GM21381 (cell line): ENCODE measurements around the gene ACTR3.

Source experiments
- ATAC-seq: cut with Tn5 transposase; IDR thresholded peaks from one replicate; pipeline ENCODE4 v1.9.1; 2021; ENCODE audit warnings: mild to moderate bottlenecking, moderate library complexity; ENCODE audit not compliant: unreplicated experiment

The ACTR3 gene

DNA sequence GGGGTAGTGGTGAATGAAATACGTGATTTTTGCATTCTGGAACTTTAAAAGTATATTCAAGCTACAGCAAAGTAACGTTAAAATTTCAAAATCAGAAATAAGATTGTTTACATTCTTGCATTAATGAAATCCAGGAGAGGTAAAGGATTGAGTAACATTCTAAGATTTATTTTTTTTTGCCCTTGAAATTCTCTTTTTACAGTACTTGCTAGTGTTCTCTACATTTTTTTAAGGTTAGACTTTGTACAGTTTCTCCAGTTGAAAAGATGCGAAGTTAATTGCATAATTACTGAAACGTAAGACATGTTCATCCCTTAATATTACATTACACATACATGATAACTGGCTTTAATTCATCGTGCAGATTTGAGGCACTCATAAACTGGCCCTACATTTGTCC is 74.5 kb downstream of the ACTR3 start:
- no peak for ATAC-seq

DNA sequence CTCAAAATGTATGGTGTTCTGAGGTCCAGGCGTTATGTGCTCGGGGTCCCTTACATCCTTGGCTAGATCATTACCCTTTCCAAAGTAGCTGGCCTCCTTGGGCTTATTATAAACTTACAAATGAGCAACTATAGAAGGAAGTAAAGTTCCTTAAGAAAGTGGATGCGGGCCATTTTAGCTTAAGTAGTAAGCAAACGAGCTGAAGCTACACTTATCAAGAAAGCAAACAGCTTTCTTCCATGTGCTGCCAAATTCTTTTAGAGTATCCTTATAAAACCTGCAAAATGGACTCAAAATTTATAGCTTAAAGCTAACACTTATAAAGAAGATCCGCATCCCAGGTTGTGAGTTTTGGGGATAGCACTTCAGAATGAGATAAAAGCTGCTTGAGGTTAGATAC is 75.3 kb downstream of the ACTR3 start:
- no peak for ATAC-seq

DNA sequence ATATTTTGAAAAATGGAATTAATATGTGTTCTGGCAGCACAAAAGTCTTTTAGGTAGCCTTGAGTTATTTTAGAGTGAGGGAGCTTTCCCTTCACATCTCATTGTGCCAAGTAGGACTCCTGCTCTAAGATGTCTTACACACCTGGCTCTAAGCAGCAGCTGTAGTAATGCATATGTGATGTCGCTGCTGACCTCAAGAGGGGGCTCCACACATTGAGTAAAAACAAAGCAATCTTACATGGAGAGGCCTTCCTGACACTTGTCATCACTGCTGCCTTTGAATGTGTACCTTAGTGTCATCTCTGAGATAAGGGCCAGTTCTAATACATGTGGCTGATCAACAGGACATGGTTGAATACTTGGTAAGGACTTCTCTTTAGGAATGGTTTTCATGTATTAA is 75.8 kb downstream of the ACTR3 start:
- peak; percentile 76 for ATAC-seq

DNA sequence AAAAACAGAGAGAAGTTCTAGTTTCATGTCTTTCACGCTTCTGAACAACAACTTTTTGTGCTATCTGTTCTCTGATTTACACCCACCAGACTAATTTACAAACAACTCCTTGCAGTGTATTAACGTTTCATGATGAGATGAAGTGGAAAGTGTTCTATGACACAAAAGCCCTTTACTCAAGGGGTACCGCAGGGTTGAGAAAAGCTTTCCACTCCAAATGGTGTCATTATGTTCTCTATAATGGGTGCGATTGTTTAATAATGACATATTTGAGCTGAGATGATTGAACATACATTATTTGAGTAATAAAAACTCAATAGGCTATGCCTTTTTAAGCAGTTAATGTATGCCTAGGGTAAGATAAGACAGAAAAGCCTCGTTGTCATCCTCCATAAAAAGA is 76.3 kb downstream of the ACTR3 start:
- no peak for ATAC-seq

DNA sequence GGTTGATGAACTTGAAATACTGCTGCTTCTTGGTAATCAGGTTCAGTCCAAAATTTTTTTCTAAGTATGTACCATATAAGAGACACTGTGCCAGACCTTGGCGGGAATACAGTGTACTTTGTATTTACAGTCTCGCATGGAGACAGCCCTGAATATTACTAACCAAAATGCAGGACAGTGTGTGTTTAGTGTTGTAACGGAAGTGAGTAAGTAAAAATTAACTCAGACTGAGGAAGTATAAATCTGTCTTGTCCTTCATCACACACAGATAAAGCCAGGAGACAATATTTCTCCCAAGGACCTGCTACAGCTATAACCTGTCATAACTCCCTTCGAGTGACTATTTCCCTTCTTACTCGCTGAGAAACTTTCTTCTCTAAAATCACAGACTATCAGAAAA is 76.9 kb downstream of the ACTR3 start:
- no peak for ATAC-seq

DNA sequence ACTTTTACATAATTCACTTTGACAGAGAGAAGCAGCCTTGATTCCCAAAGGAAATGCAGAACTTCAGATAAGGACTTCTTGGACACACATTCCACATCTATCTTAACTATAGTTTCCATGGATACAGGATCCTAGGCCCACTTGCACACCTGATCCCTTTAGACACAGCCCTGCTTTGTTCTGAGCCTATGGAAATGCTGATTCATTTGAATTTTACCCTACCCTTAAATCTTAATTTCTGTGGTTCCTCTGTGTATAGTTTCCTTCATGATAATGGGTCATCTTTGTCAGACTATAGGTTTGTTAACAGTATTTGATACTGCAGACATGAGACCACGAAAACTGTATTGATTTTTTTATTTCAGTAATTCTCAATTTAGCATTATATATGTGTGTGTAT is 77.4 kb downstream of the ACTR3 start:
- ATAC-seq, result no peak

DNA sequence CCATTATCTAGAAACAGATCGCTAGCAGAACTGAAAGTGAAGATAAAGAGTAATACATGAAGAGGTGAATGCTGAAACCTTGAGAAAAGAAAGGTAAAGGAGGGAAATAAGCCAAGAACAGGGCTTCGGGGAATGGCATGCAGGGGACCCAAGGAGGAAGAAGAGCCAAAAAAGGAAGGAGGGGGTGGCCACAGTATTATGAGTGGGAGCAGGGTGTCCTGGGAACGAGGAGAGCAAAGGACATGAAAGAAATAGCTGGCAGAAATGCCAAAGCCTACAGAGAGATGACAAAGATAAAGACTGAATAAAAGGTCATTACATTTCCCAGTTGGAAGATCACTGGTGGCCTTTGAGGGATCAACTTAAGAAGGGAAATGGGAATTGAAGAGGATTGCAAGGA is 82.9 kb downstream of the ACTR3 start:
- ATAC-seq, result no peak

DNA sequence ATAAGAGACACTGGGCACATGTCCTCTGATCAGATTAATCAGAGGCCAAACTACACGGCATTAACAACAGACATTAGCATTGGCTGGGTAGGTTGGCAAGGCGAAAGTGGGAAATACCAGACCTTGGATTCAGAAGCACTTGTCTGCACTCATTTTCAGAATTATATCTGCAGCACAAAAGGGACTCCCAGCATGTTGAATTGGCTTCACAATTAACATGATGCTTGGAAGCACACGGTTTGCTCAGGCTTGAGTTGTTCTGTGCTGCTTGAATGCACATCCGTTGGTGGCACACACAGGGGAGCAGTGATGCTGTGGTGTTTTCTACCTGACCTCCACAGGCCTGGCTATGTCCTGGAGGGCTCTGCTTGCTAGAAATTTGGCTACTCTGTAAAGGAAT is 83.9 kb downstream of the ACTR3 start:
- ATAC-seq, result no peak

DNA sequence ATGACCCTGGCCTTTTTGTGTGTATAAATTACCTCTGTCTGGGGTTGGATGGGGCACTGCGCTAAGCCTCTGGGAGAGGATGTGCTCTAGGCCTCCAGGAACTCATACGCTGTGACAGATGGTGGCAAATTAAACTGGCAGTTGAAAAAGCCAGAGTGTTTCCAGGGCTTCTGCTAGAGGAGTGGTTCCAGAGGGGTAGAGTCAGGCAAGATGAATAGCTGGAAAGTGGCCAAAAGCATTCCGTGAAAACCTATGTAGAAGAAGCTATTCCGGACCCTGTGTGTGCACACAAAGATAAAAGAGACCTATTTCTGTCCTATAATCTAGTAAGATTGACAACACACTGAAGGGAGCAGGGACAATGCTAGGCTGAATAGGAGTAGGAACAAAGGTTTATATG is 84.8 kb downstream of the ACTR3 start:
- ATAC-seq, result no peak

DNA sequence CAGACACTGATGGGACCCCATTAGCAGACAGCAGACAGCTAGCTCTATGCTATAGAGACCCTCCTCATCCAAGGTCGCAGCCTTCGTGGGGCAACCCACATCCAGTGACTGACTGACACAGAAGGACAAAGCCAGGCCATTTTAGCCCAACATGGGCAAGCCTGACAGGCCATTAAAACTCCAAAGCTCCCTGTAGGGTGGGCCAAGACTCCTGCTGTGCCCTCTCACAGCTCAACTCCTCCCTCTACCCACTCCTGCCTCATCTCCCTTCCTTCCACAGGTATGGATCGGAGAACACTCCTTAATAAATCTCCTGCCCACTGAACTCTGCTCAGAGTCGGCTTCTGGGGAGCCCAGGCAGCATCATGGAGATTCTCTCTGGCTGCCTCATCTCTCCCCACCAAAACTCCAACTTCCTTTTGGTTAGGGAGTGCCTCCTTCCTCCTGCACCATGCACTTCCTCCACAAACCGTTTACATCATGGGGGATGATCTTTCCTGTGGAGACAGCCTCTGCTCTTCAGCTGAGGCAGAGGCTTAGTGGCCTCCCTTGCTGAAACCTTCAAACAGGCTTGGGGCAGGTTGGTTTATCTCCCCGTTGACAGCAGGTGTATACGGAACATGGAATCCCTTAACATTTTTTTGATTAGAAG is 86.5 kb downstream of the ACTR3 start:
- ATAC-seq, result no peak

DNA sequence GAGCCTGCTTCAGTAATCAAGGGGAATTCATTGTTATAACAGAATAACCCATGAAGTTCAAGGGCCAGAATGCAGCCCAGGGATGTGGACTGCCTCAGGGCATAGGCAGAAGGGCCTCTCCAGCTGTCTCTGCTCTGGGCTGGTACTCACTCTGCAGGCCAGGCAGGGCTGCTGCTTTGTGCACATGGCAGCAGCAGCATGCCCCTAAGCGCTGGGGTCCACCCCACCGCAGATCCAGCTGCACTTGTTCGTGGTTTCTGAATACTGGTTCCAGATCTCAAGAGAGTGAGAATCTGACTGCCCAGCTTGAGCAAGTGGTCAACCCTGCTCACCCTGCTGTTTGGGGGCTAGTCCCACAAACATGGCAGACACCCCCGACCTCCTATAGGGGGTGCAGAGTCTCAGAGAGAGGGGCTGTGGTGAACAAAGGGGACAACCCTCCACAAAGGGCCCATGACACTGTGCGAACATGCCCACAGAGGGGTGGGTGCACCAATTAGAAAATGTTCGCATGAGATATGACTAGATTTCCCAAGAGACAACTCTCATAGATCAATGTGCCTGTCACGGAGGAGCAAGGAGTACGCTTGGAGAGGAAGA is 87.3 kb downstream of the ACTR3 start:
- no peak for ATAC-seq

DNA sequence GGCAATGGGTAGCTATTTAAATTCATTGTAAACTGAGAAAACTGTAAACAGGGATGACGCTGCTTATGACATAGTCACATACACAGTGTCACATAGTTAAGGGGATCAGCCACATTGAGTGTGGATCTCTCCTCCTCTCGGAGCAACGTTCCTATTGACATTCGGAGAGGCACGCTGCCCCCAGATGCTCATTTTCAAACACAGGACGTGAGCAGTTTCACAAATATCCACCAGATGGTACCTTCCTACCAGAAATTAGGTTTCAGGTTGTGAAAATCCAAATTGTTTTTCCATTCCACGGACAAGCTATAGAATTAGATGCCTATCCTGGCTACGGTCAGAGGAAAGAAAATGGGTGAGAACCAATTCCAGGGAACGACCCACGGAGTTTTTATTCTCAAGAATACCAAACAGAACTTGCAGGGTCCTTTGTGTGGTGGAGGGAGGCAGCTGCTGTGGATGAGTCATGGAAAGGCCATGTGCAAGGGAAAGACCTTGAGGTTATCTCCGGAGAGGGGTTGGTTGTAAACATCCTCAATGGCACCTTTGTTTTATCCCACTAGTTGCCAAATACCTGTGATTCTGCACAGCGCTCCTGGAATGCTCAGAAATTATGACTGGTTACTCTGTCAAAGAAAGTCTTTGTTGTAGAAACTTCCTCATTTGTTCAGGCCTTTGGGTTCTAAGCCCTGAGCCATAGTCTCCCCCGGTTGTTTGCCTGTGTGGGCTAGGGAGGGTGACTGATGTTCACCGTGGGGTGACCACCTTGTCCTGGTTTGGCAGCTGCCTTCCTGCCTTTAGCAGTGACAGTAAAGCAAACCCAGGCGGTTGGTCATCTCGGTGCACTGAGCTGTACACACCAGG is 88.0 kb downstream of the ACTR3 start:
- no peak for ATAC-seq

DNA sequence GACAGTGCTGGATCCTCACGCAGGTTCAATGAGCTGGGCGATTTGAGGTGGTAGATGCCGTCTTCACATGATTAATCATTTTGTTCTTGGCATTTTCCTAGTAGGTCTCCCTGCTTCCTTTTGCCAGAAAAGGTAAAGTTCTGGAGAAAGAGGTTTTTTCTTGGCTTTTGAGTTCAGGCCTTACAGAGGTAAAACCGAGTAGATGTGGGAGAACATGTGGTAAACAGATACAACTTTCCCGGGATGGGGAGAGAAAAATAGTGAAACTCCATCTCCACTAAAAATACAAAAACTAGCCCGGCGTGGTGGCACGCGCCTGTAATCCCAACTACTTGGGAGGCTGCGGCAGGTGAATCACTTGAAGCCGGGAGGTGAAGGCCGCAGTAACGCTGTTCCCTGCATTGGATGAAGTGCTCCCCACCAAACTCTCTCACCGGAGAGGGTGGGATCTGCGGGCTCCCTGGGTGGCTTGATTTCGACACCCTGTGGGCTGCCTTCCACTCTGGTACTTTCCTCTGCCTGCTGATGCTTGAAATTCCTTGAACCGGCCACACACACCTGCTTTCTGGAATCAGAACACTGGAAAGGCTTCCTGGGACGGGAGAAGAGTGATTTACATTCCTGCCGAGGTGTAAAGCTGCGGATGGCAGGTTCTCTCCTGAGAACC is 88.8 kb downstream of the ACTR3 start:
- no peak for ATAC-seq

DNA sequence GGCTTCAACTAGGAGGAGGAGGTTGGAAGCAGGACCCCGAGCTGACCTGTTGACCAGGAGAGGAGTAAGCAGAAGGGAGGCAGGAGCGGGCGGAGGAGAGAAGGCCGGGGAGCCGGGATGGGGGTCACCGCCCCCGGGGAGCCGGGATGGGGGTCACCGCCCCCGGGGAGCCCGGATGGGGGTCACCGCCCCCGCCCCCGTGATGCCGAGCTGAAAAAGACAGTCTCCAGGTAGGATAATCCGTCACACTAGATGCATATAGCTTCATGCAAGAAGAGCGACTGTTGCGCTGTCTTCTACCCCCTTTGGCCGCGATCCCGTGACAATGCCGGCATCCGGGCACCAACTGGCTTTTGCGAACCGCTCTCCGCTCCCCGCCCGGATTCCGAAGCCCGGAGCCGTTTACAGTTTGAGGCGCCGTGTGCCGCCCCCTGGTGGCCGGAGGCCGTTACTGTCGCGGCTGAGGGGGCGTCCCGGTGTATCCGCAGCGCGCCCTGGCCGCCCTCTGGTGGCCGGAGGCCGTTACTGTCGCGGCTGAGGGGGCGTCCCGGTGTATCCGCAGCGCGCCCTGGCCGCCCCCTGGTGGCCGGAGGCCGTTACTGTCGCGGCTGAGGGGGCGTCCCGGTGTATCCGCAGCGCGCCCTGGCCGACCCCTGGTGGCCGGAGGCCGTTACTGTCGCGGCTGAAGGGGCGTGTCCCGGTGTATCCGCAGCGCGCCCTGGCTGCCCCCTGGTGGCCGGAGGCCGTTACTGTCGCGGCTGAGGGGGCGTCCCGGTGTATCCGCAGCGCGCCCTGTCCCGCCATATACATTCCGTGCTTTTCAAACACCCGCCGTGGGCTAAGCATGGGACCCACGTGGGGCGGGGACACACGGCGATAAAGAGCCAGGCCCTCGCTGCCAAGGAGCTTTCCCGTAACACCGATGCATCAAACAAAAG is 89.6 kb downstream of the ACTR3 start:
- no peak for ATAC-seq

DNA sequence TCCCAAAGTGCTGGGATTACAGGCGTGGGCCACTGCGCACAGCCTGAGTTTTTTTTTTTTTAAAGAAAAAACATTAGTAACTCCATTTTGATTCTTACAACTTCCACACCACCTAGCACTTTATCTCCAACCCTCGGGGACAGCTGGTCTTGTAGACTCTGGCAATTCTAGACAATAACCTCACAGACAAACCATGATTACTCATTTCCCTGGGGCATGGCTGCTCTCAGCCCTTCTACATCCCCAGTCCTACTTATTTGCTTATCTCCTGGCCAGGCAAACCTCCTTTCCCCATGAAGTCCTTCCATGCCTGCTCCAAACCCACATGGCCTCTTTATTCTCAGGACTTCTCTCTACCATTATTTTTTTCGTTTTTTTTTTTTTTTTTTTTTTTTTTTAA is 91.1 kb downstream of the ACTR3 start:
- no peak for ATAC-seq

DNA sequence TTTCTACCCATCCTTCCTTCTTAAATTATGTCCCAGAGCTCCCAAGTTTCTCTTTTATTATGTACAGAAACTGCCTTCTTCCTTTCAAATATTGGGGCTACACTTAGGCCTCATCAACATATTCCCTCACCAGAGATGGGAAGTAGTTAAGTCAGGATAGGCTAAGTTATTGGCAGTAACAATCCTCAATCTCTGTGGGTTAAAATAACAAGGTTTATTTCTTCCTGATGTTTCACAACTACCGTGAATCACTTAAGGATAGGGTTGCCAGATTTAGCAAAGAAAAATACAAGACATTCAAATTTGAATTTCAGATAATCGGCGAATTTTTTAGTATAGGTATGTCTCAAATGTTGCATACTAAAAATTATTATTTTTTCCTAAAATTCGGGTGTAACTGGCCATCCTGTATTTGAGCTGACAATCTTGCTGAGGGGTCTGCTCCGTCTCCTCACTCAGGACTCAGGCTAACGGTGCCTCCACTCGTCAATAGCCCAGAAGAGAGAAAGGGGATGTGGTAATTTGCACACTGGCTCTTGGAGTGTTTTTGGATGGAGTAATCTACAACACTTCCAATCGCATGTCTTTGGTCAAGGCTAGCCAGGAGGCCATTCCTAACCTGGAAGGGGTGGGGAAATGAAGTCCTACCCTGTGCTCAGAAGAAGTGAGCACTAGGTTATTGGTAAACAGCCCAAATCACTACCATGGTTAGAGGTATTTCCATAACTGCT is 91.7 kb downstream of the ACTR3 start:
- ATAC-seq, result no peak

DNA sequence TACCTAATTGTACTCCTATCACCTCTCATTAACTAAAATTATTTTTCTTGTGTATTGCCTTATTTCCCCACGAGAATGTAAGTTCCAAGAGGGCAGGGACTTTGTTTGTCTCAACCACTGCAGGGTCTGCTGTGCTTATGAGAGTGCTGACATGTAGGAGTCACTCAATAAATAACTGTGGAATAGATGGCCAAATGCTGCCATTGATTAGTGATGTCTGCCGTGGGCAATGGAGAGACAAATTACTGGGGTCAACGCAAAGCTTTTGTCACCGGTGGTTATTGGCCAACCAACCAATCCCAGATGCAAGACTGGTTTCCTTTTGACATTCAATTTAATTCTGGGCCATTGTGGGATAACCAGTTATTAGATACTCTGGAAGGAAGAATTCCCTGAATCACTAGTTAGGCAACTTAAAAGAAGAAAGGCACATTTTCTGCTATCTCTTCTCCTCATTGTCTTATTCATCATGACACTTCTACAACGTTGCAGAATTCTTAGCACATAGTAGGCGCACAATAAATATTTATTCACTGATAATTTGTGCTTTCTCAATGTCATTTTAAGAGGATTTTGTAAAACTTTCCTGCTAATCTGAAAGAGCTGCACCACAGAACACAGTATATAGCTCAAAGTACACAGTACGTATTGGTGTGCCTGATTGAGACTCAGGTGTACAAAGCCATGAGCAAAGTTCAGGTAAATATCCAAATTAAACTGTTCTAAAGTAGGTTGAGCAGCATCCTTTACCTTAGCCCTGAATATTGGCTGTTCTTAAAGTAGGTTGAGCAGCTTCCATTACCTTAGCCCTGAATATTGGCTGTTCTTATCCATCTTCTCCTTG is 95.9 kb downstream of the ACTR3 start:
- ATAC-seq, result no peak

DNA sequence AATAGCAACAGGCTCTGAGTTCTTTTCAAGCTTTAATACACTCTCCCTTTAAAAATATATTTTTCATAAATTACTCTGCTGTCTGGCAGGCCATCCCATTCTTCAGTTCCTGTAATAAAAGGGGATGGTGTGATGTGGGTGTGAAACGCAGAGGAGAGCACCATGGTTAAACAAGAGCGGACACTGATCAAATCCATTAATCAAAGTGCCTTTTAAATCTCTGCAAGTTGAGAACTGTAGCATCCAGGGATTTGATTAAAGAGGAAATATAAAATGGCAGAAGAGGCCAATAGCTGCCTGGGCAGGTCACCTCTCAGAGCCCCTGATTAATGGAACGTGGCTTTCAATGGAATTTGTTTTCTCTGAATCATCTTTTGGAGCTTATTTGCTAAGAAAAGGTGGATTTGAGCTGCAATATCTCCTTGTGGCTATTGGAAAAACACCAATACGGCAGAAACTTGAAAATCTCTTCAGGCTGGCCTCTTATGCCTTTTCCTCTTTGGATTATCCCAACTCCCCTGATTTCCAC is 96.9 kb downstream of the ACTR3 start:
- no peak for ATAC-seq

DNA sequence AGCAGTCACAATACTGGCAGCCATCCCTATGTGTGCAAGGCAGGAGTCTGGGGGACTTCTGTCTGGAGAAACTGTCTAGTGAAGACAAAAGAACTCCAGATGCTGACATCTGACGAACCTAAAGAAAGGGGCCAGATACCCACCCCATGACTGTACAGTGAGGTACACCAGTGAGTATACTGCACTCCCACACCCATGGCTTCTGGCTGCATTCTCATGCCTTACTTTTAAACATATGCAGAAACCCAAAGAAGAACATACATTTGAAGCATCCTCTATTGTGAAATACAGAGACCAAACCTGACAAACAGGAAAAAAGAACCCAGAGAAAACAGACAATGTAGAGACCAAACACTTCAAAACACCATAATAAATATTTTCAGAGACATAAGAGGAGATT is 102.2 kb downstream of the ACTR3 start:
- no peak for ATAC-seq
